Measurements from ENCODE around the gene PRLHR. TPM values are rescaled to one million over a fixed set of nuclear protein-coding genes. Genes with fewer than 3 reads are reported as not detected.

Gene PRLHR
- total and polyA plus RNA-seq, 2 donors from 2014 or later = not detected

- no peaks in the 10 kb centered on the region for H3K4me1 ChIP-seq (ENCODE audit: control insufficient read depth in 2 of 3, insufficient read depth in 2 of 3, low read depth in 1 of 3, low read length in 3 of 3)
- no peaks in the 10 kb centered on the region for H3K9me3 ChIP-seq (ENCODE audit: control insufficient read depth in 2 of 3, insufficient read depth in 1 of 3, low read length in 3 of 3)
- H3K4me3 ChIP-seq (ENCODE audit: low read length in 3 of 3) = no peak overlapping the region
- FAIRE-seq (no peak), DNase-seq (no peak)
- H3K27me3 ChIP-seq (ENCODE audit: control insufficient read depth, insufficient read depth, low read length) = no peaks in the 10 kb centered on the region
- no peak overlapping the region for H3K9ac ChIP-seq (ENCODE audit: low read length in 3 of 3)
- intact Hi-C loops (cut with DNase I) = loop anchor here (5.0 to 10.0 kb wide), 2 partner anchors 155 to 227 kb away; no protein-coding TSS in a partner anchor
- no peaks in the 10 kb centered on the region for H3K36me3 ChIP-seq (ENCODE audit: control insufficient read depth in 2 of 3, insufficient read depth in 3 of 3, low read length in 3 of 3)
- H3K27ac ChIP-seq (ENCODE audit: low read depth in 2 of 2, low read length in 2 of 2) = no peak overlapping the region
- TF ChIP-seq CTCF (IDR thresholded peaks at IDR 0.05; ENCODE audit: borderline replicate concordance, extremely low read depth, insufficient read depth) = no peak
These were observed 27.7 kb downstream of the PRLHR start for GRCh38 chr10:118567701-118568248.

- H3K36me3 ChIP-seq (ENCODE audit: control insufficient read depth in 2 of 3, insufficient read depth in 3 of 3, low read length in 3 of 3) = no peaks in the 10 kb centered on the region
- H3K4me1 ChIP-seq (ENCODE audit: control insufficient read depth in 2 of 3, insufficient read depth in 2 of 3, low read depth in 1 of 3, low read length in 3 of 3) = no peaks in the 10 kb centered on the region
- H3K27ac ChIP-seq (ENCODE audit: low read depth in 2 of 2, low read length in 2 of 2) = no peak overlapping the region
- DNase-seq (no peak), FAIRE-seq (no peak)
- intact Hi-C loops (cut with DNase I) = loop anchor here (5.0 to 10.0 kb wide), 2 partner anchors 155 to 228 kb away; no protein-coding TSS in a partner anchor
- no peaks in the 10 kb centered on the region for H3K27me3 ChIP-seq (ENCODE audit: control insufficient read depth, insufficient read depth, low read length)
- peaks cover 0 to 4% (median 0%) of the 10 kb centered on the region in 3 donors for H3K9me3 ChIP-seq (ENCODE audit: control insufficient read depth in 2 of 3, insufficient read depth in 1 of 3, low read length in 3 of 3)
- TF ChIP-seq CTCF (IDR thresholded peaks at IDR 0.05; ENCODE audit: borderline replicate concordance, extremely low read depth, insufficient read depth) = no peak
- H3K4me3 ChIP-seq (ENCODE audit: low read length in 3 of 3) = no peak overlapping the region
- no peak overlapping the region for H3K9ac ChIP-seq (ENCODE audit: low read length in 3 of 3)
These were observed 28.5 kb downstream of the PRLHR start for GRCh38 chr10:118566911-118567310.

GRCh38 chr10:118565301-118566075 is 30.0 kb downstream of the PRLHR start:
- no peak overlapping the region for H3K9ac ChIP-seq (ENCODE audit: low read length in 3 of 3)
- no peak overlapping the region for H3K27ac ChIP-seq (ENCODE audit: low read depth in 2 of 2, low read length in 2 of 2)
- H3K9me3 ChIP-seq (ENCODE audit: control insufficient read depth in 2 of 3, insufficient read depth in 1 of 3, low read length in 3 of 3) = peaks cover 0 to 4% (median 0%) of the 10 kb centered on the region in 3 donors
- no peaks in the 10 kb centered on the region for H3K4me1 ChIP-seq (ENCODE audit: control insufficient read depth in 2 of 3, insufficient read depth in 2 of 3, low read depth in 1 of 3, low read length in 3 of 3)
- FAIRE-seq (no peak), DNase-seq (no peak)
- intact Hi-C loops (cut with DNase I) = loop anchor here (5.0 to 10.0 kb wide), 2 partner anchors 157 to 229 kb away; no protein-coding TSS in a partner anchor
- TF ChIP-seq CTCF (IDR thresholded peaks at IDR 0.05; ENCODE audit: borderline replicate concordance, extremely low read depth, insufficient read depth) = no peak
- no peak overlapping the region for H3K4me3 ChIP-seq (ENCODE audit: low read length in 3 of 3)
- no peaks in the 10 kb centered on the region for H3K36me3 ChIP-seq (ENCODE audit: control insufficient read depth in 2 of 3, insufficient read depth in 3 of 3, low read length in 3 of 3)
- no peaks in the 10 kb centered on the region for H3K27me3 ChIP-seq (ENCODE audit: control insufficient read depth, insufficient read depth, low read length)
